HUES64 (cell line): ENCODE measurements around the gene MBD3.

Experiments
- H3K27ac ChIP-seq: 2 replicates; pipeline ENCODE4 v1.7.0; 2013; ENCODE audit warnings: low read depth, low read length, inconsistent platforms
- H3K27me3 ChIP-seq: 2 replicates; pipeline ENCODE4 v1.6.1; 2013; ENCODE audit warnings: mild to moderate bottlenecking, low read length; ENCODE audit not compliant: insufficient read depth
- H3K36me3 ChIP-seq: 2 replicates; pipeline ENCODE4 v1.6.1; 2013; ENCODE audit warnings: mild to moderate bottlenecking, low read length; ENCODE audit not compliant: insufficient read depth
- H3K4me1 ChIP-seq: 2 replicates; pipeline ENCODE4 v1.6.1; 2013; ENCODE audit warnings: mild to moderate bottlenecking, low read length, moderate library complexity; ENCODE audit not compliant: insufficient read depth
- H3K4me3 ChIP-seq: 2 replicates; pipeline ENCODE4 v1.5.1; 2013; ENCODE audit warnings: mild to moderate bottlenecking, low read length, moderate library complexity
- H3K9ac ChIP-seq: 2 replicates; pipeline ENCODE4 v1.6.1; 2013; ENCODE audit warnings: mild to moderate bottlenecking, low read depth, low read length
- H3K9me3 ChIP-seq: 2 replicates; pipeline ENCODE4 v1.6.1; 2013; ENCODE audit warnings: low read depth, low read length; ENCODE audit not compliant: insufficient read depth
- WGBS: fragments of 150-250, 120-280 bp; methylation state at CpG from one replicate; pipeline ENCODE4 v1.1.7; 2013; ENCODE audit warnings: missing lambda C conversion rate; 5-methylcytosine and 5-hydroxymethylcytosine counted together

Gene MBD3

GRCh38 chr19:1609103-1609396 is 16.4 kb upstream of the MBD3 start:
- peaks cover 48% of the 10 kb centered on the region for H3K36me3 ChIP-seq
- WGBS, result 85% methylated on average over 10 of the region's 10 CpGs
- 0 out of 2 replicates have a peak, but pooled peaks cover 4% of the 10 kb centered on the region for H3K4me1 ChIP-seq
- H3K27ac ChIP-seq, result no peak overlapping the region
- H3K27me3 ChIP-seq, result no peaks in the 10 kb centered on the region
- H3K9me3 ChIP-seq, result no peaks in the 10 kb centered on the region
- H3K4me3 ChIP-seq, result no peak overlapping the region
- no peak overlapping the region for H3K9ac ChIP-seq

- H3K4me3 ChIP-seq, result no peak overlapping the region
- H3K27ac ChIP-seq, result no peak overlapping the region
- H3K27me3 ChIP-seq, result no peaks in the 10 kb centered on the region
- 0 out of 2 replicates have a peak, but pooled peaks cover 4% of the 10 kb centered on the region for H3K4me1 ChIP-seq
- no peaks in the 10 kb centered on the region for H3K9me3 ChIP-seq
- H3K9ac ChIP-seq, result no peak overlapping the region
- H3K36me3 ChIP-seq, result peaks cover 44% of the 10 kb centered on the region
- WGBS, result 94% methylated on average over 23 of the region's 23 CpGs
These were observed 15.9 kb upstream of the MBD3 start for GRCh38 chr19:1608359-1609102.

GRCh38 chr19:1606138-1606651 is 13.5 kb upstream of the MBD3 start:
- 45% methylated on average over 16 of the region's 16 CpGs for WGBS
- Histone ChIP-seq H3K4me1 (0 out of 2 replicates have a peak, but pooled peaks cover 4% of the 10 kb centered on the region), H3K4me3 (peak overlapping the region; percentile 63), H3K27ac (peak overlapping the region; percentile 85), H3K9me3 (no peaks in the 10 kb centered on the region), H3K9ac (peak overlapping the region; percentile 78), H3K36me3 (peaks cover 25% of the 10 kb centered on the region), H3K27me3 (no peaks in the 10 kb centered on the region)

GRCh38 chr19:1605236-1606137 is 12.8 kb upstream of the MBD3 start, which contains the start of gene UQCR11:
UQCR11 (minus strand) TSS chr19:1605462; CDS start chr19:1605409, 53 bp downstream.
- H3K27me3 ChIP-seq, result no peaks in the 10 kb centered on the region
- 0 out of 2 replicates have a peak, but pooled peaks cover 4% of the 10 kb centered on the region for H3K4me1 ChIP-seq
- H3K9ac ChIP-seq, result peak within 1 kb of the TSS; percentile 89
- H3K27ac ChIP-seq, result peak within 1 kb of the TSS; percentile 85
- no peaks in the 10 kb centered on the region for H3K9me3 ChIP-seq
- WGBS, result under 1% methylated on average over 79 of the region's 79 CpGs
- H3K36me3 ChIP-seq, result peaks cover 18% of the 10 kb centered on the region
- peak within 1 kb of the TSS; percentile 63 for H3K4me3 ChIP-seq

- Histone ChIP-seq H3K36me3 (peaks cover 30% of the 10 kb centered on the region), H3K4me3 (no peak overlapping the region), H3K9ac (no peak overlapping the region), H3K4me1 (0 out of 2 replicates have a peak, but pooled peaks cover 4% of the 10 kb centered on the region), H3K27me3 (no peaks in the 10 kb centered on the region), H3K9me3 (no peaks in the 10 kb centered on the region), H3K27ac (no peak overlapping the region)
- 94% methylated on average over 19 of the region's 21 CpGs for WGBS
These were observed 9.5 kb upstream of the MBD3 start for GRCh38 chr19:1602091-1602707.

- H3K4me3 ChIP-seq, result no peak overlapping the region
- H3K27me3 ChIP-seq, result no peaks in the 10 kb centered on the region
- no peak overlapping the region for H3K9ac ChIP-seq
- no peak overlapping the region for H3K27ac ChIP-seq
- 95% methylated on average over 14 of the region's 14 CpGs for WGBS
- H3K4me1 ChIP-seq, result 0 out of 2 replicates have a peak, but pooled peaks cover 4% of the 10 kb centered on the region
- H3K9me3 ChIP-seq, result no peaks in the 10 kb centered on the region
- peaks cover 35% of the 10 kb centered on the region for H3K36me3 ChIP-seq
These were observed 9.0 kb upstream of the MBD3 start for GRCh38 chr19:1601613-1602064.

GRCh38 chr19:1599460-1599846 is 6.8 kb upstream of the MBD3 start:
- WGBS, result 96% methylated on average over 15 of the region's 15 CpGs
- H3K36me3 ChIP-seq, result peaks cover 42% of the 10 kb centered on the region

GRCh38 chr19:1598777-1599459 is 6.3 kb upstream of the MBD3 start:
- Histone ChIP-seq H3K9ac (no peak overlapping the region), H3K27me3 (no peaks in the 10 kb centered on the region), H3K27ac (no peak overlapping the region), H3K36me3 (peaks cover 42% of the 10 kb centered on the region), H3K4me1 (no peaks in the 10 kb centered on the region), H3K9me3 (no peaks in the 10 kb centered on the region), H3K4me3 (no peak overlapping the region)
- 97% methylated on average over 20 of the region's 20 CpGs for WGBS

More at GRCh38 chr19:1599460-1599846, 6.8 kb upstream of the MBD3 start:
- Histone ChIP-seq H3K4me3 (no peak overlapping the region), H3K9me3 (no peaks in the 10 kb centered on the region), H3K9ac (no peak overlapping the region), H3K27ac (no peak overlapping the region), H3K27me3 (no peaks in the 10 kb centered on the region), H3K4me1 (no peaks in the 10 kb centered on the region)

GRCh38 chr19:1593501-1593772 is 772 bp upstream of the MBD3 start:
- Histone ChIP-seq H3K36me3 (peaks cover 23% of the 10 kb centered on the region), H3K9me3 (no peaks in the 10 kb centered on the region), H3K27me3 (no peaks in the 10 kb centered on the region), H3K9ac (no peak overlapping the region), H3K4me3 (peak overlapping the region; percentile 56), H3K4me1 (peaks cover 3% of the 10 kb centered on the region; the same call in 1 of the 2 replicates), H3K27ac (no peak overlapping the region)
- 83% methylated on average over 10 of the region's 10 CpGs for WGBS

- Histone ChIP-seq H3K36me3 (peaks cover 15% of the 10 kb centered on the region), H3K9me3 (no peaks in the 10 kb centered on the region), H3K4me3 (peak overlapping the region; percentile 99), H3K4me1 (peaks cover 3% of the 10 kb centered on the region; the same call in 1 of the 2 replicates), H3K27ac (peak overlapping the region; percentile 100), H3K9ac (peak overlapping the region; percentile 100), H3K27me3 (no peaks in the 10 kb centered on the region)
- under 1% methylated on average over 93 of the region's 94 CpGs for WGBS
These were observed 476 bp downstream of the MBD3 start for GRCh38 chr19:1592024-1592754.
